Type B pancreatic cell (in vitro differentiated cells): Measurements from ENCODE around the gene FRS2. TPM values are rescaled to one million over a fixed set of nuclear protein-coding genes. Genes with fewer than 3 reads are reported as not detected.

Experiments used
- DNase-seq: peaks from one replicate; pipeline ENCODE4 v3.0.0; 2021; ENCODE audit warnings: mixed read lengths; ENCODE audit not compliant: unreplicated experiment; ENCODE audit errors: extremely low spot score
- H3K27ac Mint-ChIP-seq: 2 replicates; pipeline ENCODE4 v1.8.0; 2021; ENCODE audit warnings: mild to moderate bottlenecking, mixed read lengths
- H3K27me3 Mint-ChIP-seq: 2 replicates; pipeline ENCODE4 v1.8.0; 2021; ENCODE audit warnings: mixed read lengths
- H3K36me3 Mint-ChIP-seq: 2 replicates; pipeline ENCODE4 v1.8.0; 2021; ENCODE audit warnings: mixed read lengths
- H3K4me1 Mint-ChIP-seq: one replicate; pipeline ENCODE4 v1.8.0; 2021; ENCODE audit warnings: mixed read lengths; ENCODE audit not compliant: unreplicated experiment
- H3K4me3 Mint-ChIP-seq: 2 replicates; pipeline ENCODE4 v1.8.0; 2021; ENCODE audit warnings: mild to moderate bottlenecking, mixed read lengths
- H3K9me3 Mint-ChIP-seq: 2 replicates; pipeline ENCODE4 v1.8.0; 2021; ENCODE audit warnings: mixed read lengths
- total RNA-seq: library from RNA; stranded (reverse); gene quantifications from 2 replicates; pipeline ENCODE4 v1.2.1, GENCODE V29; 2021; ENCODE audit warnings: low replicate concordance
- TF ChIP-seq, protein P1 (sequence below): fragments of 200-600 bp; sonication (generic); conservative IDR thresholded peaks from 2 replicates; pipeline ENCODE4 v1.5.0; 2021; ENCODE audit warnings: antibody characterized with exemption, mild to moderate bottlenecking

The FRS2 gene
- total RNA-seq, 1 donor from 2014 or later: 39.5 TPM

- TF ChIP-seq, protein P1, sequence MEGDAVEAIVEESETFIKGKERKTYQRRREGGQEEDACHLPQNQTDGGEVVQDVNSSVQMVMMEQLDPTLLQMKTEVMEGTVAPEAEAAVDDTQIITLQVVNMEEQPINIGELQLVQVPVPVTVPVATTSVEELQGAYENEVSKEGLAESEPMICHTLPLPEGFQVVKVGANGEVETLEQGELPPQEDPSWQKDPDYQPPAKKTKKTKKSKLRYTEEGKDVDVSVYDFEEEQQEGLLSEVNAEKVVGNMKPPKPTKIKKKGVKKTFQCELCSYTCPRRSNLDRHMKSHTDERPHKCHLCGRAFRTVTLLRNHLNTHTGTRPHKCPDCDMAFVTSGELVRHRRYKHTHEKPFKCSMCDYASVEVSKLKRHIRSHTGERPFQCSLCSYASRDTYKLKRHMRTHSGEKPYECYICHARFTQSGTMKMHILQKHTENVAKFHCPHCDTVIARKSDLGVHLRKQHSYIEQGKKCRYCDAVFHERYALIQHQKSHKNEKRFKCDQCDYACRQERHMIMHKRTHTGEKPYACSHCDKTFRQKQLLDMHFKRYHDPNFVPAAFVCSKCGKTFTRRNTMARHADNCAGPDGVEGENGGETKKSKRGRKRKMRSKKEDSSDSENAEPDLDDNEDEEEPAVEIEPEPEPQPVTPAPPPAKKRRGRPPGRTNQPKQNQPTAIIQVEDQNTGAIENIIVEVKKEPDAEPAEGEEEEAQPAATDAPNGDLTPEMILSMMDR: no peak
- DNase-seq: no peak
- Mint-ChIP-seq H3K4me3 (no peak overlapping the region), H3K27ac (no peak overlapping the region), H3K9me3 (no peaks in the 10 kb centered on the region), H3K4me1 (peaks cover 13% of the 10 kb centered on the region), H3K27me3 (no peaks in the 10 kb centered on the region), H3K36me3 (peaks cover 23% of the 10 kb centered on the region)
Measured at GRCh38 chr12:69481133-69481532, 10.9 kb downstream of the FRS2 start.

GRCh38 chr12:69483700-69484099 lies 13.5 kb downstream of the FRS2 start:
- Mint-ChIP-seq H3K27me3 (no peaks in the 10 kb centered on the region), H3K9me3 (peaks cover 10% of the 10 kb centered on the region), H3K4me1 (peaks cover 9% of the 10 kb centered on the region), H3K27ac (no peak overlapping the region), H3K36me3 (peaks cover 45% of the 10 kb centered on the region), H3K4me3 (no peak overlapping the region)
- no peak for DNase-seq
- TF ChIP-seq, protein P1: no peak

DNA sequence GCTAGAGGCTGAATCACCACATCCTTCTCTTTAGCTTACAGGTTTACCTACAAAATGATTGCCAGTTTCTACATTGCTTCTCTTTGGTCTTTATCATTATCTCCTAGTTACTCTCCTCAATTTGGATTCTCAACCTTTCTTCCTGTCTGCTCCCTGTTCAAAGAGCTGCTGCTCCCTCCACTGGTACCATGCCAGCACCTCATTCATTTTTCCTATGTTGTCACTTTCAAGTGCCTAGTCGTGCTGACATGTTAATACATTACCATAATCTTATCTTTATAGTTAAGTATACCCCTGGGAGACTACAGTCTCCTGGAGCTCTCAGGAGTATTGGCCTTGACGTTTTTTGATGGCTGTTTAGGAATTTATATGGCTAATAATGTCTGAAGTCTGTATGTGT lies 14.2 kb downstream of the FRS2 start:
- H3K4me3 Mint-ChIP-seq: no peak overlapping the region
- peaks cover 5% of the 10 kb centered on the region for H3K4me1 Mint-ChIP-seq
- H3K27ac Mint-ChIP-seq: peak overlapping the region; percentile 3
- H3K27me3 Mint-ChIP-seq: no peaks in the 10 kb centered on the region
- peaks cover 47% of the 10 kb centered on the region for H3K36me3 Mint-ChIP-seq
- DNase-seq: no peak
- TF ChIP-seq, protein P1: no peak
- peaks cover 10% of the 10 kb centered on the region for H3K9me3 Mint-ChIP-seq

DNA sequence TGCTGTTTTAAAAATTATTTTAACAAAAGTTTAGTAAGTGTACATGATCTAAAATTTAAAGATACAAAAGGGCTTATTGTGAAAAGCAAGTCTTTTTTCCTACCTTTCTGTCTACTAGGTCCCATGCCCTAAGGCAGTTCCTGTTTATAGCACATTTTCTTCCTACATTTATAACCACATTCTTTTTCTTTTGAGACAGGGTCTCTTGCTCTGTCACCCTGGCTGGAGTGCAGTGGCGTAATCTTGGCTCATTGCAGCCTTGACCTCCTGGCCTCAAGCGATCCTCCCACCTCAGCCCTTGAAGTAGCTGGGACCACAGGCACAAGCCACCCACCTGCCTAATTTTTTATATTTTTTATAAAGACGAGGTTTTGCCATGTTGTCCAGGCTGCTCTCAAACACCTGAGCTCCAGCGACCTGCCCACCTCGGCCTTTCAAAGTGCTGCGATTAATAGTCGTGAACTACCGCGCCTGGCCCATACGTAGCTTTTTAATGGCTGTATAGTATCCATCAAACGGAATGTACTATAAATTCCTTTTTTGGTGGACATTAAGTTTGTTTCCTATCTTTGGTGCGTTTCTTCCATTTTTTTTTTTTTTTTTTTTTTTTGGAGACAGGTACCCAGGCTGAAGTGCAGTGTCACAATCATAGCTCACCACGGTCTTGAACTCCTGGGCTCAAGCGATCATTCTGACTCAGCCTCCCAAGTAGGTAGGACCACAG lies 20.9 kb downstream of the FRS2 start:
- H3K9me3 Mint-ChIP-seq: peaks cover 10% of the 10 kb centered on the region
- H3K27ac Mint-ChIP-seq: no peak overlapping the region

GRCh38 chr12:69492739-69493138 lies 22.6 kb downstream of the FRS2 start:
- DNase-seq: no peak
- TF ChIP-seq, protein P1: no peak
- Mint-ChIP-seq H3K36me3 (peaks cover 23% of the 10 kb centered on the region), H3K9me3 (peaks cover 2% of the 10 kb centered on the region), H3K27ac (no peak overlapping the region), H3K4me3 (no peak overlapping the region), H3K27me3 (no peaks in the 10 kb centered on the region), H3K4me1 (peaks cover 4% of the 10 kb centered on the region)

More for the DNA sequence above, 20.9 kb downstream of the FRS2 start:
- H3K27me3 Mint-ChIP-seq: no peaks in the 10 kb centered on the region
- DNase-seq: no peak
- H3K4me1 Mint-ChIP-seq: peaks cover 4% of the 10 kb centered on the region
- TF ChIP-seq, protein P1: no peak
- peaks cover 40% of the 10 kb centered on the region for H3K36me3 Mint-ChIP-seq
- no peak overlapping the region for H3K4me3 Mint-ChIP-seq
